HG02588 (cell line): ENCODE measurements around the gene HELZ.
"Not testable (repeated sequence)": the region's sequence is repeated elsewhere in the genome, so short reads cannot be mapped to it uniquely, and the experiment has no call there.

ENCODE experiments used
- ATAC-seq: cut with Tn5 transposase; IDR thresholded peaks from one replicate; pipeline ENCODE4 v1.9.1; 2021; ENCODE audit warnings: mild to moderate bottlenecking, moderate library complexity; ENCODE audit not compliant: unreplicated experiment

Gene HELZ

GRCh38 chr17:67245073-67245693, at the start of gene HELZ:
Gene HELZ, minus strand, starts transcription at chr17:67245196. Its CDS starts 26,392 bp downstream, at chr17:67218804.
- peak; percentile 48 for ATAC-seq

GRCh38 chr17:67293251-67294203, 48.5 kb upstream of the HELZ start:
- ATAC-seq, result no peak

GRCh38 chr17:67290711-67291291, 45.8 kb upstream of the HELZ start:
- ATAC-seq, result no peak

GRCh38 chr17:67290244-67290643, 45.2 kb upstream of the HELZ start:
- no peak for ATAC-seq

GRCh38 chr17:67289181-67289876, 44.3 kb upstream of the HELZ start:
- no peak for ATAC-seq

- ATAC-seq, result not testable (repeated sequence)
These were observed 41.8 kb upstream of the HELZ start for GRCh38 chr17:67286826-67287225.

- ATAC-seq, result no peak
These were observed 40.4 kb upstream of the HELZ start for GRCh38 chr17:67285360-67285759.

- no peak for ATAC-seq
These were observed 38.9 kb upstream of the HELZ start for GRCh38 chr17:67283731-67284516.

GRCh38 chr17:67281743-67282142, 36.7 kb upstream of the HELZ start:
- no peak for ATAC-seq

- ATAC-seq, result no peak
These were observed 36.1 kb upstream of the HELZ start for GRCh38 chr17:67281053-67281452.

- no peak for ATAC-seq
These were observed 35.3 kb upstream of the HELZ start for GRCh38 chr17:67280279-67280678.

- ATAC-seq, result no peak
These were observed 34.1 kb upstream of the HELZ start for GRCh38 chr17:67279115-67279514.

GRCh38 chr17:67278363-67278762, 33.4 kb upstream of the HELZ start:
- ATAC-seq, result no peak

GRCh38 chr17:67276075-67276474, 31.1 kb upstream of the HELZ start:
- ATAC-seq, result no peak

GRCh38 chr17:67274466-67274865, 29.5 kb upstream of the HELZ start:
- ATAC-seq, result no peak

GRCh38 chr17:67273900-67274299, 28.9 kb upstream of the HELZ start:
- ATAC-seq, result no peak

- ATAC-seq, result no peak
These were observed 27.5 kb upstream of the HELZ start for GRCh38 chr17:67272312-67273047.

- not testable (repeated sequence) for ATAC-seq
These were observed 26.2 kb upstream of the HELZ start for GRCh38 chr17:67271187-67271586.

GRCh38 chr17:67270416-67270815, 25.4 kb upstream of the HELZ start:
- ATAC-seq, result no peak

- ATAC-seq, result no peak
These were observed 21.5 kb upstream of the HELZ start for GRCh38 chr17:67266496-67266895.
